Mammary epithelial cell (primary cell): ENCODE measurements around the gene SLC5A10.

Source experiments
- EZH2 ChIP-seq: IDR thresholded peaks from 2 replicates; pipeline ENCODE4 v1.6.1; 2012; ENCODE audit warnings: low read length, inconsistent platforms, borderline replicate concordance
- TF ChIP-seq, protein P1 (sequence below), 2 donors: IDR thresholded peaks in 1 of 2; conservative IDR thresholded peaks in 1 of 2; 2 replicates each; pipeline ENCODE4 v1.5.1; 2011 to 2012; ENCODE audit warnings: inconsistent platforms in 2 of 2, low read length in 2 of 2, mild to moderate bottlenecking in 2 of 2, control low read depth in 1 of 2, low read depth in 1 of 2; ENCODE audit not compliant: insufficient read depth in 1 of 2; ENCODE audit errors: extremely low read depth in 1 of 2

DNA sequence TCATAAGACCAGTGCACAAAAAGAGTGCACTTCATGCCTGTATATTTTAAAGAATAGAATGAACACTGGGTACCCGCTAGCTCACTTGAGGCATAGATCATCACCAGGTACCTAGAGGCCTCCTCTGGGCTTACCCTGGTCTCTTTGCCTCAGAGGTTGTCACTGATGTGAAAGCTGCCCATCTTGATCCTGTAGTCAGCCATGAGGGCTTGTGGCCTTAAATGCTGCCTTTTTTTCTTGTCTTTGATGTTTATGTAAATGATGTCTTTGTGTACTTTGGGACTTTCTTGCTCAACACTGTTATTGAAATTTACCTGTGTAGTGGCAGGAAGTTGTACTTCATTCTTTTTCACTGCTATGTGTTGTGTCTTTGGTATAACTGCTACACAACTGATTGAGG, 26.8 kb upstream of the SLC5A10 start:
- TF ChIP-seq, protein P1, sequence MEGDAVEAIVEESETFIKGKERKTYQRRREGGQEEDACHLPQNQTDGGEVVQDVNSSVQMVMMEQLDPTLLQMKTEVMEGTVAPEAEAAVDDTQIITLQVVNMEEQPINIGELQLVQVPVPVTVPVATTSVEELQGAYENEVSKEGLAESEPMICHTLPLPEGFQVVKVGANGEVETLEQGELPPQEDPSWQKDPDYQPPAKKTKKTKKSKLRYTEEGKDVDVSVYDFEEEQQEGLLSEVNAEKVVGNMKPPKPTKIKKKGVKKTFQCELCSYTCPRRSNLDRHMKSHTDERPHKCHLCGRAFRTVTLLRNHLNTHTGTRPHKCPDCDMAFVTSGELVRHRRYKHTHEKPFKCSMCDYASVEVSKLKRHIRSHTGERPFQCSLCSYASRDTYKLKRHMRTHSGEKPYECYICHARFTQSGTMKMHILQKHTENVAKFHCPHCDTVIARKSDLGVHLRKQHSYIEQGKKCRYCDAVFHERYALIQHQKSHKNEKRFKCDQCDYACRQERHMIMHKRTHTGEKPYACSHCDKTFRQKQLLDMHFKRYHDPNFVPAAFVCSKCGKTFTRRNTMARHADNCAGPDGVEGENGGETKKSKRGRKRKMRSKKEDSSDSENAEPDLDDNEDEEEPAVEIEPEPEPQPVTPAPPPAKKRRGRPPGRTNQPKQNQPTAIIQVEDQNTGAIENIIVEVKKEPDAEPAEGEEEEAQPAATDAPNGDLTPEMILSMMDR (conservative IDR thresholded peaks at IDR 0.05 in 1 of 2, IDR thresholded peaks at IDR 0.05 in 1 of 2; ENCODE audit: extremely low read depth in 1 of 2, insufficient read depth in 1 of 2, low read depth in 1 of 2, low read length in 2 of 2) = no peak
- no peak for TF ChIP-seq EZH2
